Panc1 (cell line): Measurements from ENCODE around the gene HACD2.

Experiments used
- CTCF ChIP-seq: fragments of 450-650 bp; IDR thresholded peaks from 2 replicates; pipeline ENCODE4 v1.5.1; 2017; ENCODE audit warnings: mild to moderate bottlenecking
- POLR2AphosphoS5 ChIP-seq: IDR thresholded peaks from 2 replicates; pipeline ENCODE4 v1.6.1; 2012; ENCODE audit warnings: mild to moderate bottlenecking, low read depth, low read length, moderate library complexity
- REST ChIP-seq, 2 experiments: IDR thresholded peaks; 2 replicates each; pipeline ENCODE4 v1.6.1; 2011 to 2012; ENCODE audit warnings: low read depth in 2 of 2, control low read depth in 1 of 2, low read length in 1 of 2, mild to moderate bottlenecking in 1 of 2, moderate library complexity in 1 of 2; ENCODE audit not compliant: insufficient read depth in 1 of 2
- SIN3A ChIP-seq: IDR thresholded peaks from 2 replicates; pipeline ENCODE4 v1.6.1; 2012; ENCODE audit warnings: low read depth, mild to moderate bottlenecking, low read length, moderate library complexity, borderline replicate concordance; ENCODE audit not compliant: insufficient read depth
- TCF7L2 ChIP-seq: IDR thresholded peaks from 2 replicates; pipeline ENCODE4 v1.6.1; 2011; ENCODE audit warnings: mild to moderate bottlenecking, low read depth, low read length, inconsistent platforms

GRCh38 chr3:123457841-123458240 lies 127.0 kb downstream of the HACD2 start:
- TF ChIP-seq CTCF (no peak), POLR2AphosphoS5 (no peak), REST (IDR thresholded peaks at IDR 0.05; ENCODE audit: insufficient read depth in 1 of 2, low read depth in 2 of 2, low read length in 1 of 2) (no peak), SIN3A (no peak), TCF7L2 (no peak)
